ENCODE measurements around the gene TRDN.

DNA sequence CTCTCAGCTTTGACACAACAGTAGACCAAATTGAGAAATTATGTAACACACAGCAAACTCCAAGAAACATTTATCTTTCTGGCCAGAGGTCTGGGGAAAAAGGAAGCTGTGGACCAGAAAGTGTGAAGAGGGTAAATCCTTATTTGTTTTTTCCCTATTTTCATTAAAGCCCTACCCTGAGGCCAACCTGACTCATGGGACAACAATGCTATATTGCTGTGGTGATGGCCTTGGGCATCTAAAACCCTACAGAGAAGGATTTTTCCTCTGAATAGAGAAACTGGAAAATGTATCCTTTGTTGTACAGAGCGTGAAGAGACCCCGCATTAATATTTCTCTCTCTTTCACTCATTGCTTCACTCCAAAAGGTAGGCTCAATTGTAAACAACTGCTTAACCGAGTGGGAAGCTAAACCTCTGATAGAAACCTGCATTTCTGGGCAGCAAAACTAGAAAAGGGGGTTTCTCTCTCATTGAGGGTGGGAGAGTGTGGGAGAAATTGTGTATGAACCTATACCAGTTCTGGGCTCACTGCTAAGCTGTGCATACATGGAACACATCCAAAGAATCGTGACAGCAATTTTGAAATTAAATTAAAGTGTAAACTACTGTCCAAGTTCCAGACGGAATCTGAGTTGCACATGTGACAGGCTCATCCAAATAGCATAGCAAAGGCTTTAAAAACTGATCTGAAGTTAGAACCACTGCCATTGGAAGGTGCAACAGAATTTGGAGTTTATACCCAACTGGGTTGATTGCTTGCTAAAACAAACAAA lies 465.2 kb downstream of the TRDN start:
- TF ChIP-seq, protein P1, sequence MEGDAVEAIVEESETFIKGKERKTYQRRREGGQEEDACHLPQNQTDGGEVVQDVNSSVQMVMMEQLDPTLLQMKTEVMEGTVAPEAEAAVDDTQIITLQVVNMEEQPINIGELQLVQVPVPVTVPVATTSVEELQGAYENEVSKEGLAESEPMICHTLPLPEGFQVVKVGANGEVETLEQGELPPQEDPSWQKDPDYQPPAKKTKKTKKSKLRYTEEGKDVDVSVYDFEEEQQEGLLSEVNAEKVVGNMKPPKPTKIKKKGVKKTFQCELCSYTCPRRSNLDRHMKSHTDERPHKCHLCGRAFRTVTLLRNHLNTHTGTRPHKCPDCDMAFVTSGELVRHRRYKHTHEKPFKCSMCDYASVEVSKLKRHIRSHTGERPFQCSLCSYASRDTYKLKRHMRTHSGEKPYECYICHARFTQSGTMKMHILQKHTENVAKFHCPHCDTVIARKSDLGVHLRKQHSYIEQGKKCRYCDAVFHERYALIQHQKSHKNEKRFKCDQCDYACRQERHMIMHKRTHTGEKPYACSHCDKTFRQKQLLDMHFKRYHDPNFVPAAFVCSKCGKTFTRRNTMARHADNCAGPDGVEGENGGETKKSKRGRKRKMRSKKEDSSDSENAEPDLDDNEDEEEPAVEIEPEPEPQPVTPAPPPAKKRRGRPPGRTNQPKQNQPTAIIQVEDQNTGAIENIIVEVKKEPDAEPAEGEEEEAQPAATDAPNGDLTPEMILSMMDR (IDR thresholded peaks at IDR 0.05) = no peak
- TF ChIP-seq POLR2A (IDR thresholded peaks at IDR 0.05) = no peak
